Left lobe of liver (tissue), 2 donors: Measurements from ENCODE around the gene ZDHHC16. TPM values are rescaled to one million over a fixed set of nuclear protein-coding genes. Genes with fewer than 3 reads are reported as not detected.
"Not testable (repeated sequence)": the region's sequence is repeated elsewhere in the genome, so short reads cannot be mapped to it uniquely, and the experiment has no call there.

Experiments
- ATAC-seq: fragments of 200-7000 bp; cut with Tn5 transposase; one replicate; pipeline ENCODE4 v1.9.1; 2020; ENCODE audit warnings: mild to moderate bottlenecking, moderate library complexity
- DNase-seq: peaks from one replicate; pipeline ENCODE4 v3.0.0-alpha.2; 2020; ENCODE audit warnings: low spot score
- total RNA-seq: library from RNA; stranded (reverse); gene quantifications from one replicate; pipeline ENCODE4 v1.2.1, GENCODE V29; 2021
- donor health status: DM: no; HTN: no; CAD: no; lungs with moderate emphysema.
- donor health status: DM: no; HTN: yes; CAD: no.

The ZDHHC16 gene
- total RNA-seq, 1 donor from 2014 or later: 25.2 TPM

- peak; percentile 78 for ATAC-seq
- DNase-seq: peak; percentile 37
Observed at GRCh38 chr10:97475936-97476594, 30.1 kb downstream of the ZDHHC16 start.

- DNase-seq, ATAC-seq: not testable (repeated sequence)
Observed at GRCh38 chr10:97479410-97479809, 33.4 kb downstream of the ZDHHC16 start.

GRCh38 chr10:97479939-97480338, 34.0 kb downstream of the ZDHHC16 start:
- no peak for DNase-seq

GRCh38 chr10:97481071-97481470, 35.1 kb downstream of the ZDHHC16 start:
- DNase-seq (no peak), ATAC-seq (no peak)

More at GRCh38 chr10:97479939-97480338, 34.0 kb downstream of the ZDHHC16 start:
- no peak for ATAC-seq

- no peak for DNase-seq
- ATAC-seq: no peak
Observed at GRCh38 chr10:97482381-97482780, 36.4 kb downstream of the ZDHHC16 start.

GRCh38 chr10:97483506-97483905, 37.5 kb downstream of the ZDHHC16 start:
- ATAC-seq: no peak

GRCh38 chr10:97483921-97484320, 37.9 kb downstream of the ZDHHC16 start:
- no peak for DNase-seq
- ATAC-seq: no peak

More at GRCh38 chr10:97483506-97483905, 37.5 kb downstream of the ZDHHC16 start:
- DNase-seq: no peak

GRCh38 chr10:97485647-97486281, 39.8 kb downstream of the ZDHHC16 start:
- no peak for DNase-seq
- ATAC-seq: peak; percentile 62

- DNase-seq (no peak), ATAC-seq (no peak)
Observed at GRCh38 chr10:97490592-97490991, 44.6 kb downstream of the ZDHHC16 start.

GRCh38 chr10:97494151-97494550, 48.2 kb downstream of the ZDHHC16 start:
- DNase-seq (no peak), ATAC-seq (no peak)

- ATAC-seq: no peak
- DNase-seq: no peak
Observed at GRCh38 chr10:97494863-97495506, 49.0 kb downstream of the ZDHHC16 start.

- DNase-seq (peak; percentile 75), ATAC-seq (peak; percentile 43)
Observed at GRCh38 chr10:97497572-97498075, 51.6 kb downstream of the ZDHHC16 start.

- DNase-seq: peak; percentile 100
- peak; percentile 88 for ATAC-seq
Observed at GRCh38 chr10:97498076-97498840, 52.3 kb downstream of the ZDHHC16 start, which contains the start of gene MMS19. TSS of gene MMS19 (minus strand) at chr10:97498422. CDS start at chr10:97498384, 38 bp downstream.

- DNase-seq: peak; percentile 72
Observed at GRCh38 chr10:97498841-97499560, 53.0 kb downstream of the ZDHHC16 start, which contains the start of gene UBTD1. TSS of gene UBTD1 (plus strand) at chr10:97498924. CDS start at chr10:97499204, 280 bp downstream.

GRCh38 chr10:97499561-97500296, 53.8 kb downstream of the ZDHHC16 start:
- peak; percentile 78 for DNase-seq
- peak; percentile 3 for ATAC-seq

More at GRCh38 chr10:97498841-97499560, 53.0 kb downstream of the ZDHHC16 start, which contains the start of gene UBTD1:
- peak; percentile 34 for ATAC-seq

GRCh38 chr10:97500297-97500575, 54.3 kb downstream of the ZDHHC16 start:
- DNase-seq (no peak), ATAC-seq (no peak)

GRCh38 chr10:97502916-97503315, 56.9 kb downstream of the ZDHHC16 start:
- ATAC-seq: no peak
- DNase-seq: no peak

- no peak for DNase-seq
- ATAC-seq: no peak
Observed at GRCh38 chr10:97503406-97503805, 57.4 kb downstream of the ZDHHC16 start.

GRCh38 chr10:97505152-97505551, 59.2 kb downstream of the ZDHHC16 start:
- DNase-seq (no peak), ATAC-seq (no peak)
